Fibroblast of skin of scalp (primary cell): ENCODE data around the gene DTNB. TPM values are rescaled to one million over a fixed set of nuclear protein-coding genes. Genes with fewer than 3 reads are reported as not detected.
"Not testable (repeated sequence)": the region's sequence is repeated elsewhere in the genome, so short reads cannot be mapped to it uniquely, and the experiment has no call there.

Experiments used
- DNase-seq: peaks from one replicate; pipeline ENCODE4 v3.0.0-alpha.2; 2013
- polyA plus RNA-seq, 2 experiments: library from polyadenylated mRNA; unstranded; fragments of 120-200 nt; gene quantifications; one replicate each; pipeline ENCODE4 v1.2.1, GENCODE V29; 2013; ENCODE audit not compliant: insufficient read length in 2 of 2

Gene DTNB
- 3.7 TPM for polyA plus RNA-seq (2013, experiment 1 of 2; ENCODE audit: insufficient read length)
- 3.7 TPM for polyA plus RNA-seq (2013, experiment 2 of 2; ENCODE audit: insufficient read length)

DNA sequence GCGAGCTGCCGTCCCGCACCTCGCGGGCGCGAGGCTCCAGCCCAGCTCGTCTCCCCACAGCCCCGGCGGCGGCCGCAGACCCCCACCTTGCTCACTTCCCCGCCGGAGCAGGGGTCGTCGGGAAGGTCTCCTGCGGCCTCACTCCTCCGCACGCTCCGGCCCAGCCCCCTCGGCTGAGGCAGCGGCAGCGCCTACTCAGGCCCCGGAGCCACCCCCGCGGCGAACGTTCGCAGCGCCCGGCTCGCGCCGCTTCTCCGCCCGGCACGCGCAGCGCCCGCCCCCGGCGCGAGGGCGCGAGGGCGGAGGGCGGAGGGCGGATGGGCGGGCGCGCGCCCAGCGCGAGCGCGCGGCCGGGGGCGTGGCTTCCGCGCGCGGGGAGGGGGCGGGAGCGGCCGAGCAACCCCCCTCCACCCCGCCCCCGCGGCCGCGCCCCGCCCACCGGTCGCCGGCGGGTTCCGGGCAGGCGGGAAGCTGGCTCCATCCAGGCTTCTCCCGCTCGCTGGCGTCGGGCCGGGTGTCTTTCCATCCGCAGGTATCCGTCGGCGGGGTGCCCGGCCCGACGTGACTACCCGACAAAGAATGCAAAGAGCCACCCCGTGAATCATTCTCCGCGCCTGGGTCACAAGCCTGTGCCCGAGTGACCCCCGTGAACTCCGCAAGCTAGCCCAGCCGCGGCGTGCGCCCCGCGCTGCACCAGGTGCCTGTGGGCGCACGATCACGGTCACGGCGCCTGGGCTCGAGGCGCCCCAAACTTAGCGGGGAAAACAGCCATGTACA, at the start of gene DTNB:
DTNB (minus strand) TSS at position 278 of the 777 bp plus-strand sequence. CDS start 20,917 bp downstream, outside the sequence.
- DNase-seq = peak; percentile 71

DNA sequence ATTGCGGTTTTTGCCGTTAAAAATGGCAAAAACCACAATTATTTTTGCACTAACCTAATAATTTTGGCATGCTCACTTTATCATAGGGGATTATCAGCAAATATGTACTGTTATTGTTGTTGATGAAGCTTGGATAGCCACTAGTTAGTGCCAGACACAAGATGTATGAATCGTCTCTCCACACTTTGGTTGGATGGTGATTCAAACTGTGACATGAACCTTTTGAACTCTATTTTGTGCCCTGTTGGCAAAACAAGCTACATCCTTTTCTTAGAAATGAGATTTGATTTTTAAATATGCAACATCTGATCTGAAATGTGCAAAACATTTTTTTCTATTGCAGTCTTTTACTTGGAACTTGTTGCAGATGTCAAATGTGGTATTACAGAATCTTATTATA, 48.8 kb upstream of the DTNB start:
- no peak for DNase-seq

DNA sequence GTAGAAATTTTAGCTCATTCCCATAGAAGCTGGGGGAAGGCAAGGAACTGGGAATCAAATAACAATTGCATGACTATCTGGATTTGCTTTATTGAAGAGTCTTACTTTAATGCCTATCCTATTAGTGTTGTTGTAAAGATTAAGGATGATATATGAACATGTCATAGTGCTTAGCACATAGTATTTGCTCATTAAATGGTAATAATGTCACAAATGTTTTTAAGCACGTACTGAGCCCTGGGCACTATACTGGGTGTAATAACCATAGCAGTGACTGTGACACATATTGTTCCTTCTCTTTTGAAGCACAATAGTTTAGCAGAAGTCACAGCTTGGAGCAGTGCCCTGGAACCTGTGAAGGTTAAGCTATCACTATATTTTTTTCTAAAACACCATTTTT, 47.2 kb upstream of the DTNB start:
- no peak for DNase-seq

DNA sequence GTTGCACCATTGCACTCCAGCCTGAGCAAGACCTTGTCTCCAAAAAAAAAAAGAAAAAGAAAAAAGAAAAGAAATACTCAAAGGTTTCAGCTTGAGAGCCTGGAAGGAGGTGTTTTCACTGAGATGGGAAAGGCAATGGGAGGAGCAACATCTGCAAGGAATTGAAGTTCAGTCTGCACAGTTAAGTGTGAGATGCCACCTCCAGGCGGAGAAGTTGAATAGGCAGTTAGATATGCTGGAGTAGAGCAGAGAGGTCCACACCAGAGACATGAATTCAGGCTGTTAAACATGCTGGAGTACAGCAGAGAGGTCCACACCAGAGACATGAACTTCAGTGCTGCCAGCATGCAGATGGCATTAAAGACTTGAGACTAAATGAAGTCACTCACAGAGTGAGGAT, 41.4 kb upstream of the DTNB start:
- peak; percentile 8 for DNase-seq

DNA sequence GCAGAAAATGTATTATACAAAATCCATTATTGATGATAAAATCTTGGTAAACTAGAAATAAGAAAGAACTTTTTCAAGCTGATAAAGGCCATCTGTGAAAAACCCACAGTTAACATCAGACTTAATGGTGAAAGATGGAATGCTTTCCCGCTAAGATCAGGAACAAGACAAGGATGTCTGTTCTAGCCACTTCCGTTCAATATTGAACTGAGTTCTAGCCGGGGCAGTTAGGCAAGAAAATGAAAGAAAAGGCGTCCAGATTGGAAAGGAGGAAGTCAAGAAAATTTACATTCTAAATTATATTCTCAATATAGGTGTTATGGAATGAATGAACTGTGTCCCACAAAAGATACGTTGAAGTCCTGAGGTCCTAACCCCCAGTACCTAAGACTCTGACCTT, 39.1 kb upstream of the DTNB start:
- DNase-seq = no peak

DNA sequence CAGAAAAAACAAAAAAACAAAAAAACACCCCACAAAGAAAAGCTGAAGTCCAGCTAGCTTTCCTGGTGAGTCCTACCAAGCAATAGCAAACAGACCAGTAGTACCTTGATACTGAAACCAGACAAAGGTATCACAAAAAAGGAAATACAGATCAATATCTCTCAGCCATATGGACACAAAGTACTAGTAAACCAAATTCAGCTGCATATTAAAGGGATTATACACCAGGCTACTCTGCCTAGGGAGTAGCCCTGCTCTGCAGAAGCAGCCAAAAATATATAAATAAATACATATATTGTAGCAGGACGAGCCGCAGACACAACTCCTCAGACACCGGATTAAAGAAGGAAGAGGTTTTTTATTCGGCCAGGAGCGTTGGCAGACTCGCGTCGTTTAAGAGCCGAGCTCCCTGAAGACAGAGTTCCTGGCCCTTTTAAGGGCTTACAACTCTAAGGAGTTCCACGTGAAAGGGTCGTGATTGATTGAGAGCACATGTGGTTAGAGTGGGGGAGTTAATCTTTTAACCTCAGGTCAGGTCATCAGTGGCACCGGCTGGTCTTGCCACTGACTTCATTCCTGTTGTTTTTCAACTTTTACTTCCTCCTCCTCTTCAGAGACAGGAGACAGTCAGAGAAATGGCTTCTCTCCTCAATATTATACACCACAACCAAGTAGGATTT, 38.4 kb upstream of the DTNB start:
- no peak for DNase-seq

DNA sequence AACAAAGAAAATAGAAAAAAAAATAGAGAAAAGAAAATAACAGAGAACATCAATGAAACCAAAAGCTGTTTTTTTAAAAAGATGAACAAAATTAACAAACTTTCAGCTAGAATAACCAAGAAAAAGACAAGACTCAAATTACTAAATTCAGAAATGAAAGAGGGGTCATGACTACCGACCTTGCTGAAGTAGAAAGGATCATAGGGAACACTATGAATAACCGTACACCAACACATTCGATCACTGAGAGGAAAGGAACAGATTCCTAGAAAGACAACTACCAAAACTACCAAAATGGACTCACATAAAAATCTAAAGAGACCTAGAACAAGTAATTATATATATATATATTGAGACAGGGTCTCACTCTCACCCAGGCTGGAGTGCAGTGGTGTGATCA, 37.4 kb upstream of the DTNB start:
- DNase-seq = no peak

DNA sequence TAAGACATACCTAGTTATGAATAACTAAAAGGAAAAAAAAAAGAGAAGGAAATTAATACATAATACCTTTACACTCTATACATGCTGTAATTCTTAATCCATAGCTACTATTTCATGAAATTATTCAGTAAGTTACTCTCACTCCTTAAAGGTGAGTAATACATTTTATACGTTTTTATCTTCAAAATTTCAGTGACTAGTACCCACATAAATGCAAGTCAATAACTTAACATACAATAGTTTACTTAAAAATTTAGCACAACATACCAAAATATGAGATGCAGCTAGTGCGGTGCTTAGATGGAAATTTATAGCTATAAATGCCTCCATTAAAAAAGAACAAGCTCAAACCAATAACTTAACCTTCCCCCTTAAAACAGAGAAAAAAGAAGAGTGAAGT, 36.0 kb upstream of the DTNB start:
- no peak for DNase-seq

DNA sequence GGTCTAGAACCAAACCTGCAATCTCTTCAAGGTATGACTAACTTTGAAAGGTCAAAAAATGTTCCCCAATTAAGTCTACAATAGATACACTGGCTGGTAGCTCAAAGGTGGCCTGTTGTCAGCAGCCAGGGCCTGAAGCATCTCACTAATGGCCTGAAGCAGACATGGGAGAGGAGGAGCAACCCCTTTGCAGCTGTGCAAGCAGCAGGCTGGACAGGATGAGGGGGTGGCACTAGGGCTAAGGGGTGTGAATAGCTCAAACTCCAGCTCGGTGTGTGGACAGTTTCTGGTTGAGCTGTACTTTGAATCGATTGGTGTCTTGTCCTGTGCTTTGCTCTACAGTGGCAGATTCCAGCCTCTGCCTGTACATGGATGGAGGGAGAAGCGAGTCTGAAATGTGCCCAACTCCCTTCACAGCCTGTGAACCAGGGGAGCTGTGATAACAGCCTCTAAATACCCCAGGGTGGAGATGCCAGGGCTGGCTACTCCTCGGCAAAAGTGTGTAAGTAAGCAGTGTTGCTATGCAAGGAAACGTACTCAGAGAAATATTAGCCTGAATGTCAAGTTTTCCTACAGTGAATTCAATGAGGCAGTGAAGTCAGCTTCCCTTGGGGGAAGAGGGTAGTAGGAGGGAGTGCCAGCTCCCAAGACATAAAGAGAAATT, 34.7 kb upstream of the DTNB start:
- DNase-seq = no peak

DNA sequence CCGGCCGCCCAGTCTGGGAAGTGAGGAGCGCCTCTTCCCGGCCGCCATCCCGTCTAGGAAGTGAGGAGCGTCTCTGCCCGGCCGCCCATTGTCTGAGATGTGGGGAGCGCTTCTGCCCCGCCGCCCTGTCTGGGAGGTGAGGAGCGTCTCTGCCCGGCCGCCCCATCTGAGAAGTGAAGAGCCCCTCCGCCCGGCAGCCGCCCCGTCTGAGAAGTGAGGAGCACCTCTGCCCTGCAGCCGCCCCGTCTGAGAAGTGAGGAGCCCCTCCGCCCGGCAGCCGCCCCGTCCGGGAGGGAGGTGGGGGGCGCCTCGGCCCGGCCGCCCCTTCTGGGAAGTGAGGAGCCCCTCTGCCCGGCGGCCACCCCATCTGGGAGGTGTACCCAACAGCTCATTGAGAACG, 32.2 kb upstream of the DTNB start:
- not testable (repeated sequence) for DNase-seq

DNA sequence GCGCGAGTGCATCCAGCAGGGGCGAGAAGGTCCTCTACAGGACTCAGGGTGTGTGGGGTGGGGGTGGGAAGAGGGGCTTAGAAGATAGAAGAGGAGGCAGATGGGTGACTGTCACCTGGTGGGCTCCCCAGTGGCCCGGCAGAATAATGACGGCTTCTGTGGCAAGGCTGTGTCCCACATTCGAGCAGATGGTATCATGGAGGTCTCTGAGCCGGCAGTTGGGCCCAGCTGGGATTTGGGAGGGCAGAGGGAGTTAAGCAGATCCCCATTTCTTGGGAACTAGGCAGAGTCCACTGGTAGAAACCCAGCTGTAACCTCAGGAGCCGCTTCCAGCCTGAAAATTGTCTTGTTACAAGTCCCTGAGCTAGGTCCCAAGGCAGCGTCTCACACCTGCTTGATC, 28.4 kb upstream of the DTNB start:
- no peak for DNase-seq

DNA sequence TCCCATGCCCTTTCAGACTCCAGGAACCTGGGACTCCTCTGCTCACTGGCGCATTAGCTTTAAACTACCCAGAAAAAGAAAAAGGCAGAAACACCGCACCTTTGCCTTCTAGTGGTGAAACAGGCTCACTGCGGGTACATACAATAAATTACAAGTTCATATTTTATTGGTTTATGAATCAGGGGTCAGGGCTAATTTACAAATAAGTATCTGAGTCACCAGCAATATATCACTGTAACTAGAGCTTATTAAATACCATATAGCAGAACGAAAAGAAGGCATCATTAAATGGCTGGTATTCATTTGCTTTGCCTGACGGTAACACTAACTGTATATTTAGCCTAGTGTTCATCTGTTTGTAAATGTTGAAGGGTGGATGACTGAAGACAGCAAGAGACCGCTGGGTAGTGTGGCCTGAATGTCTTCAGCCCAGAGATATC, 26.9 kb upstream of the DTNB start:
- DNase-seq = peak; percentile 43

DNA sequence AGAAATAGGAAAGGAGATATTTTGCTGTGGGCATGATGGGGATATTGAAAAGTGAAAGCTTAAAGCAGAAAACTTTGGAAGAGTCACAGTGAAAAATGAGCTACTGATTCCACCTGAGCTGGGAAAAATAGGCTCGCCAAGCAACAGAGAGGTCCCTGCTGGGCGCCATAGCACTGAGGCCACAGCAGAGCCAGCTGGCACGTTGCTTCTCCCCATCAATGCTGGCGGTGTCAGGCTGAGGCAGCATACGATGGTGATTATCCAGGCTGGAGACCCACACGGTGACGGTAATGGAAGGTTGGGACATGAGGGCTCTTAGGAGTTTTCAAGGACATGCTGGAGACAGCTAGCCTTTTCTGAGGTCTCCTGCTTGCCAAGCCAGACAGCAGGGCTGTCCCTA, 25.8 kb upstream of the DTNB start:
- no peak for DNase-seq

DNA sequence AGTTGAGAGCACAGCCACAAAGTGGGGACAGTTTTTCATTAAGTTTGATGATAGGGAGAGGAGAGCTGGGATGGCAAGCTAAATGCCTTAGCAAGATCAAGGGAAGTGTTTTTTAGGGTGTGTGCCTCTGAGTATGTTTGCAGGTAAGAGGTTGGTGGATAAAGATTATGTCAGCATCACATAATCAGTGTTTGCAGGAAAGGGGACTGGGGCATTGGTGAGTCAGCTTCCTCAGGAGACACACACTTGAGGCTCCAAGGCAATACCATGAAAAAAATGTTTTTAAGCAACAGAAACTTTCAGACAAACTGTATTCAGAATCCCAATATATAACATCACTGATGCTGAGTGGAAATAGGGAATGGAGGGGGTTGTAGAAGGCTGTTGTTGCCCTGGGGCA, 25.4 kb upstream of the DTNB start:
- DNase-seq = no peak

DNA sequence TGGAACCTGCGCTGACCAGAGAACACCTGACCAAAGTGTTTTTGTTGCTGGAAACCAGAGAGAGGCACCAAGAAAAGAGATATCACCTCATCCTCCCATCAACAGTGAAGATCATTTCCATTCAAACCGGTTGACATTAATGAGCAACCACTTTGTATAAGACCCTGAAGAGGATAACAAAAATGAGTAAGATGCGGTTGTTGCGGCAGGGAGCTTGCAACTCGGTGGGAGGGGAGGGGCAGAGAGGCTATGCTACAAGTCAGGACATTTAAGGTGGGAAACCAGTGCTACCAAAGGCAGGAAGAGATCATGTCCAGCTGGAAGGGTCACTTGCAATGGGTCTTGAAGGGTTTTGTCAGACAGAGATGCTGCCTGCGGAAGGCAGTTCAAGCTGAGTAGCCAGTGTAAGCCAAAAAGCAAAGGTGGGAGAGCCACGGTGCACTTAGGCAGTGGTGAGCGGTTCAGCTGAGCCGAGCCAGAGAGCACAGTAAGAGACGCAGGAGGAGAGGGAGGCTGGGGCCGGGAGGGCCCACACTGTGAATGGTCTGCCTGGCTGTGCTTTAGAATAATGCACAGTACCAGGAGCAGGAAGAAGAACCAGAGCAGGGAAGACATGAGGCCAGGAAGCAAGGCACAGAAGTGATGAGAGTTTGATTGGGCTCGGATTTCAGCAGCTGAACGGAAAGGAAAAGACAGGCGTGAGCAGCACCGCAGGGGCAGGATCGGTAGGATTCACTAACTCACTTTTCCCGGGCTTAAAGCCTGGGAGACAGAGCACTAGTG, 24.4 kb upstream of the DTNB start:
- peak; percentile 6 for DNase-seq

DNA sequence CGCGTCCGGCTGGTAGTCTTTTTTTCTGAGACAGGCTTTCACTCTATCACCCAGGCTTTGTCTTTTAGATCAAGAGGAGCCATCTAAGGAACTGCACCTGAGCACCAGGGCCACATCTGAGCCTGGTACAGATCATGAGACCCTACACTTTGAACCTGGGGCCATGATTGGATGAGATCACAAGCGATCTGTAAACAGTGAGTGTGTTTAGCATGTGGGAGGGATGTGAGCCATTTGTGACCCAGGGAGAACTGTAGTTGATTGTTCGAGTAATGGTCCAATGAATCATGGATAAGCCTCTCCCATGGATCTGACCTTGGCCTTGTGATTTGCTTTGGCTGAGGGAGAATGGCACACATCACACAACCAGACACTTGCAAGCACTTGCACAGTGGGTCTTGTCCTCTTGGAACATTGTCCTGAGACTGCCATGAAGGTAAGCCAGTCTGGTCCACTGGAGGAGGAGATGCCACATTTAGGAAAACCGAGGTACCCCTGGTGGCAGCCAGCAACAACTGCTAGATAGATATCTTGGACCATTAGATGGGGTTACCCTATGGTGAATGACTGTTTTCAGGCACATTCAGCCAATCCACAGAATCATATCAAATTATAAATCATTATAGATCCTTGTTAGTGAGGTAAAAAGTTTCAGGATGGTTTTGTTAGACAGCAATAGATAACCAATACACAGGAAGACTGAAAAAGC, 19.5 kb upstream of the DTNB start:
- no peak for DNase-seq

DNA sequence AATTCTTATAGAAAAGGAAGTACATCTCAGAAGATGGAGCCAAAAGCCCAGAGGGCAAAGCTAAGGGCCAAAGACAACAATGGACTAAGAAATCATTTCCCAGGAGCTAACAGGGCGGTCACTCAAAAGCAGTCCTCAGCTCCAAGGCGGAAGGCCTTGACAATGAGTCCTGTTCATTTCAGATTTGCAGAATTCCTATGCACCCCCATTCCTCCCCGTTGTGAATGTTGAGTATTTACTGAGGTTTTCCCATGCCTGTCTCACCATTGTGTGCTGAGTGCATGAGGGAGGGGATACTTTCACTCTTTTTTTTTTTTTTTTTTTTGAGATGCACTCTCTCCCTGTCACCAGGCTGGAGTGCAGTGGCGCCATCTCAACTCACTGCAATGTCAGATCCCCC, 18.8 kb upstream of the DTNB start:
- no peak for DNase-seq

DNA sequence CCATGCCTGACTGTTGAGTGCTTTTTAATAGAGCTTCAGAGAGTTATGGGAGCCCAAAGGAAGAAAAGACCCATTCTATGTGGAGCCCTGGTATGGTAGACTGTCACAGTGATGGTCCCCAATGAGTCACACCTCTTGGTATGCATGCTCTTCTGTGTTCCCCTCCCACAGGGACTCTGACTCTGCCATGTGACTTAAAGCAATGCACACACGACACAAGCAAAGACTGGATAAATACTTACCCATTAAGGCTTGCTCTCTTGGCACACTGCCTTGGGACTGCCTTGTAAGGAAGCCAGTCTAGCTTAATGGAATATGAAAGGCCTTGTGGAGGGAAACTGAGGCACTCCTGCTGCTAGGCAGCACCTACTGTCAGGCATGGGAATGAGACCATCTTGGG, 16.7 kb upstream of the DTNB start:
- peak; percentile 87 for DNase-seq

DNA sequence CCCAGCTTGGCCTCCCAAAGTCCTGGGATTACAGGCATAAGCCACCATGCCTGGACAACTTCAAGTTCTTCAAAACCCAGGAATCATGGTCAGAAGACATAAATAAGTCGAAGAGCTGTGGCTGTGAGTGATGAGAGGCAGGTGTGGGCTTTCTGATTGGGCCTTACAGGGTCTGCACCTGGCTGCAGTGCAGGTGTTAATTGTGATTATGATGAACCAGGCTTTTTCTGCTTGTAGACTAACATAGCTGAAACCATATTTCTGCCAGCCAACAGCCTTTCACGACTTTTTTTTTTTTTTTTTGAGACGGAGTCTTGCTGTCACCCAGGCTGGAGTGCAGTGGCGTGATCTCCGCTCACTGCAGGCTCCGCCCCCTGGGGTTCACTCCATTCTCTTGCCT, 14.9 kb upstream of the DTNB start:
- DNase-seq = no peak

DNA sequence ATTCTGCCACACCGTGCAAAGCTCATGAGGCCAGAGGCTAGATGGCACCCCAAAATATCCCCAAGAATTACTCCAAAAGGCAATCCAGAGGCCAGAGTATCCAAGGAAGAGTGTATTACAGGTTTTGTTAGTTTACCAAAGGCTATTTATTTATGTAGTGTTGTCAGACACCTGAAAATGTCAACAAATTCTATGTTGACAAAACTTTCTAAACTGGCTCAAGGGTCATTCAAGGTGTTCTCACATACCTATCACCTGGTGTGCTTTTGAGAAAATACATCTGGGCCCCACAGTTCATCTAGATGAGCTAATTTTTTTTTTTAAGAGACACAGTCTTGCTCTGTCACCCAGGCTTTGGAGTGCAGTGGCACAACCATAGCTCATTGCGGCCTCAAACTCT, 12.4 kb upstream of the DTNB start:
- no peak for DNase-seq

DNA sequence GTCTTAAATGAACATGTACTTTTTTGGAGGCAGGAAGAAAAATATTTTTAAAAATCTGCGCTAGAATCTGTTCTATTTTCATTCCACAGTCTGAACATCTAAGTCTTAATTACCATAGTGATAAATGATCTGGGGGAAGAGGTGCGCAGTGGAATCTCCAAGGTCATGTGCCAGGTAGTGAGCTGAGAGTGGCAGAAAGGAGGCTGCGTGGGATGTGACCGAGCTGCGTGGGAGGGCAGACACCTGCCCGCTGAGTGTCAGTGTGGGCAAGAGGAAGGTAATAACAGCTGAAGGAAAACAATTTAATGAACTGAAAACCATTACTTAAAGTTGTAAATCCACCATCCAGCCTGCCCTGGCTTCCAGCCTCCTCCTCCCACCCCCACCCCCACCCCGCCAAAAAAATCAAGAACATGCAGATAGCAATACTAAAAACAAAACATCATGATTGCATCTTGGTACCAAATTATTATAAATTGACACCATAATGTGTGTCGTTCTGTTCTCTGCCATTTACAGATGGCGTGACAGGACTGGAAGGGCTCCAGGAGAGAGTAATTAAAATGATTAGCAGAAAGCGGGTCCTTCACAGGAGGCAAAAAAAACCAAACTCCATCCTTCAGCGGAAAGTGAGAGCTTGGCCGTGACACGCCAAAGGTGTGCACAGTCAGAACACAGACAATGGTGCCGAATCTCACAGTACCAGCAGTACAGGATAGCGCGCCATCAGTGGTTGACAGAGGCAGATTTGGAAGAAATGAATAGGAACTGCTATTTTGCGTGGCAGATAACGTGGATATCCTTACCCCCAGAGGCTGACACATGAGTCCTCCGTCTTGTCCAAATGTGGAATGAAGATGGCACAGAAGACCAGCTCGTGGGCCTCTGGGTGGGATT, 11.4 kb upstream of the DTNB start:
- no peak for DNase-seq
